MCF 10A (cell line): ENCODE data around the gene SMYD3. TPM values are rescaled to one million over a fixed set of nuclear protein-coding genes. Genes with fewer than 3 reads are reported as not detected.

ENCODE experiments used
- BruUV-seq: library from RNA; stranded (reverse); fragments of 400-500 nt; replicated peaks from 2 replicates; lab custom pipeline; 2021; lab: Mats Ljungman, UMichigan
- CTCF ChIA-PET: fragments of 300-600 bp; sonication (Branson Sonifier 250); formaldehyde crosslinking; extraction: SDS; loops from one replicate; lab custom pipeline; 2021; ENCODE audit warnings: antibody characterized with exemption, inconsistent platforms; lab: Yijun Ruan, JAX
- POLR2A ChIA-PET: fragments of 300-600, 350-650 bp; sonication (Branson Sonifier 250); formaldehyde crosslinking; extraction: SDS; loops from one replicate; lab custom pipeline; 2020; ENCODE audit warnings: antibody characterized with exemption, inconsistent platforms; lab: Yijun Ruan, JAX
- DNase-seq: peaks from one replicate; pipeline ENCODE4 v3.0.0-alpha.2; 2018; ENCODE audit not compliant: unreplicated experiment
- H3K27ac Mint-ChIP-seq: one replicate; pipeline ENCODE4 v1.8.0; 2022; ENCODE audit warnings: mild to moderate bottlenecking, low read depth, mixed read lengths; ENCODE audit not compliant: unreplicated experiment
- H3K27me3 Mint-ChIP-seq: one replicate; pipeline ENCODE4 v1.8.0; 2022; ENCODE audit warnings: mixed read lengths; ENCODE audit not compliant: insufficient read depth, unreplicated experiment
- H3K36me3 Mint-ChIP-seq: one replicate; pipeline ENCODE4 v1.8.0; 2022; ENCODE audit warnings: mild to moderate bottlenecking, moderate library complexity, mixed read lengths; ENCODE audit not compliant: insufficient read depth, unreplicated experiment
- H3K4me1 Mint-ChIP-seq: one replicate; pipeline ENCODE4 v1.8.0; 2022; ENCODE audit warnings: mixed read lengths; ENCODE audit not compliant: insufficient read depth, unreplicated experiment
- H3K4me3 Mint-ChIP-seq: one replicate; pipeline ENCODE4 v1.8.0; 2022; ENCODE audit warnings: mild to moderate bottlenecking, moderate library complexity, mixed read lengths; ENCODE audit not compliant: unreplicated experiment
- H3K9me3 Mint-ChIP-seq: one replicate; pipeline ENCODE4 v1.8.0; 2022; ENCODE audit warnings: mixed read lengths; ENCODE audit not compliant: unreplicated experiment
- CTCF ChIP-seq: fragments of 200-600 bp; IDR thresholded peaks from one replicate; pipeline ENCODE4 v1.8.0; 2022; ENCODE audit warnings: antibody characterized with exemption, mild to moderate bottlenecking; ENCODE audit not compliant: unreplicated experiment
- intact Hi-C: fragments of 100-400 bp; cut with micrococcal nuclease; formaldehyde crosslinking; loops from 2 replicates; pipeline ENCODE4 v1.14.1; 2022
- total RNA-seq: library from RNA; stranded (reverse); gene quantifications from 2 replicates; pipeline ENCODE4 v1.2.3, GENCODE V29; 2022

SMYD3 gene
- total RNA-seq, 1 experiment from 2014 or later: 26.9 TPM

GRCh38 chr1:246513041-246513440 lies 6.0 kb upstream of the SMYD3 start:
- Mint-ChIP-seq H3K27me3 (no peaks in the 10 kb centered on the region), H3K4me3 (no peak overlapping the region), H3K36me3 (no peaks in the 10 kb centered on the region), H3K9me3 (peaks cover 21% of the 10 kb centered on the region), H3K27ac (no peak overlapping the region), H3K4me1 (peaks cover under 1% of the 10 kb centered on the region)
- POLR2A ChIA-PET: no interaction called here
- DNase-seq: no peak
- intact Hi-C loops: no loop called here
- CTCF ChIA-PET: no interaction called here
- TF ChIP-seq CTCF: no peak
- BruUV-seq: no TSS peak

GRCh38 chr1:246512635-246513034 lies 5.6 kb upstream of the SMYD3 start:
- Mint-ChIP-seq H3K4me1 (peaks cover 4% of the 10 kb centered on the region), H3K9me3 (peaks cover 21% of the 10 kb centered on the region), H3K27ac (no peak overlapping the region), H3K4me3 (no peak overlapping the region), H3K36me3 (no peaks in the 10 kb centered on the region), H3K27me3 (no peaks in the 10 kb centered on the region)
- ChIA-PET CTCF (interaction anchor here (0.7 to 1.1 kb wide), 3 partner anchors 14 to 257 kb away, joined by 3 to 5 read pairs (median 4); no protein-coding TSS in a partner anchor), POLR2A (no interaction called here)
- no TSS peak for BruUV-seq
- DNase-seq: no peak
- intact Hi-C loops: no loop called here
- TF ChIP-seq CTCF: no peak

DNA sequence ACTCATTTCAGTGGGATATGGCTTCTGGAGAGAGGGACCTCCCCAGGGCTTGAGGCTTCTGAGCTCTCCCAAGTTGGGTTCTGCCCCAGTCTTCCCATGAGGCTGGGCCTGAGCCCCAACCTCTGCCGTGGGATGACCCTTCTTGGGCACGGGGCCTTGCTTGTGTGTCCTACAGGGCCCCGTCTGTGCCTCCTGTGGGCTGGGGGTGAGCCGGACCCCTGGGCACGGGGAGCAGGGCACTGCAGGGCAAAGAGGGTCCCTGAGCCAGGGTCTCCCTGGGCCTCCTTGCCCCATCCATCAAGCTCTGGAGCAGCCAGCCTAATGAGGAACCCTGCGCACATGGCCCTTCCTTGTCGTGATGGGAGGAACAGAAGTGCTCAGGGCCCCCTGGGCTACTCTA lies 5.2 kb upstream of the SMYD3 start:
- ChIA-PET POLR2A (no interaction called here), CTCF (interaction anchor here (0.5 to 1.1 kb wide), 5 partner anchors 14 to 257 kb away, joined by 3 to 5 read pairs (median 3); no protein-coding TSS in a partner anchor)
- Mint-ChIP-seq H3K4me3 (no peak overlapping the region), H3K4me1 (peaks cover 7% of the 10 kb centered on the region), H3K9me3 (peaks cover 21% of the 10 kb centered on the region), H3K27ac (no peak overlapping the region), H3K36me3 (no peaks in the 10 kb centered on the region), H3K27me3 (no peaks in the 10 kb centered on the region)
- no TSS peak for BruUV-seq
- intact Hi-C loops: no loop called here
- DNase-seq: no peak
- TF ChIP-seq CTCF: no peak

GRCh38 chr1:246511203-246511602 lies 4.1 kb upstream of the SMYD3 start:
- Mint-ChIP-seq H3K4me1 (peaks cover 11% of the 10 kb centered on the region), H3K27ac (no peak overlapping the region), H3K36me3 (no peaks in the 10 kb centered on the region), H3K27me3 (no peaks in the 10 kb centered on the region), H3K9me3 (peaks cover 16% of the 10 kb centered on the region), H3K4me3 (no peak overlapping the region)
- ChIA-PET CTCF (no interaction called here), POLR2A (no interaction called here)
- no peak for TF ChIP-seq CTCF
- no peak for DNase-seq
- no TSS peak for BruUV-seq
- intact Hi-C loops: no loop called here
